ENCODE results near the gene MCC. TPM values are rescaled to one million over a fixed set of nuclear protein-coding genes. Genes with fewer than 3 reads are reported as not detected.

Gene MCC
- total and polyA plus RNA-seq, 2 donors (not counting 1 experiment from before 2014, with no cell fraction given), result 3.2 to 41.3 TPM

DNA sequence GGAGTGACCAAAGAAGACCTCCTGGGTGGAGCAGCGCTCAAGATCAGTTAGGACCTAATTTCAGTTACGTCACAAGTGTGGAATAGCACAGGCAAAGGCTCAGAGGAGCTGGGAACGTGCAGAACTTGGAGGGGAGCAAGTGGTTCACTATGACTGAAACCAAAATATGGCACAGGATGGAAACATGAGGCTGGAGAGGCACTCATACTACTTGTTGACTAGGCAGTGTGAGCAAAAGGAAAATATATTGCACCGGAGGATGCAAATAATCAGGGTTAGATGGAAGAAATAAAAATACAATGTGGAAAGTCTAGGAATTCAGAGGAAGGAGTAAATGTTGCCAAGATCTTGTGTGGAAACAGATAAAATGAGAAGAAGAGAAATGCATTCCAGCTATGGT, 363.3 kb downstream of the MCC start:
- TF ChIP-seq, protein P1, sequence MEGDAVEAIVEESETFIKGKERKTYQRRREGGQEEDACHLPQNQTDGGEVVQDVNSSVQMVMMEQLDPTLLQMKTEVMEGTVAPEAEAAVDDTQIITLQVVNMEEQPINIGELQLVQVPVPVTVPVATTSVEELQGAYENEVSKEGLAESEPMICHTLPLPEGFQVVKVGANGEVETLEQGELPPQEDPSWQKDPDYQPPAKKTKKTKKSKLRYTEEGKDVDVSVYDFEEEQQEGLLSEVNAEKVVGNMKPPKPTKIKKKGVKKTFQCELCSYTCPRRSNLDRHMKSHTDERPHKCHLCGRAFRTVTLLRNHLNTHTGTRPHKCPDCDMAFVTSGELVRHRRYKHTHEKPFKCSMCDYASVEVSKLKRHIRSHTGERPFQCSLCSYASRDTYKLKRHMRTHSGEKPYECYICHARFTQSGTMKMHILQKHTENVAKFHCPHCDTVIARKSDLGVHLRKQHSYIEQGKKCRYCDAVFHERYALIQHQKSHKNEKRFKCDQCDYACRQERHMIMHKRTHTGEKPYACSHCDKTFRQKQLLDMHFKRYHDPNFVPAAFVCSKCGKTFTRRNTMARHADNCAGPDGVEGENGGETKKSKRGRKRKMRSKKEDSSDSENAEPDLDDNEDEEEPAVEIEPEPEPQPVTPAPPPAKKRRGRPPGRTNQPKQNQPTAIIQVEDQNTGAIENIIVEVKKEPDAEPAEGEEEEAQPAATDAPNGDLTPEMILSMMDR (conservative IDR thresholded peaks at IDR 0.05 in 1 of 2, IDR thresholded peaks at IDR 0.05 in 1 of 2; ENCODE audit: low read depth in 1 of 2, low read length in 2 of 2), result no peak
- TF ChIP-seq EZH2 (IDR thresholded peaks at IDR 0.05; ENCODE audit: low read length, missing control alignments), result no peak
- H3K4me2 ChIP-seq (ENCODE audit: extremely low read depth, insufficient read depth, low read length), result no peak overlapping the region

DNA sequence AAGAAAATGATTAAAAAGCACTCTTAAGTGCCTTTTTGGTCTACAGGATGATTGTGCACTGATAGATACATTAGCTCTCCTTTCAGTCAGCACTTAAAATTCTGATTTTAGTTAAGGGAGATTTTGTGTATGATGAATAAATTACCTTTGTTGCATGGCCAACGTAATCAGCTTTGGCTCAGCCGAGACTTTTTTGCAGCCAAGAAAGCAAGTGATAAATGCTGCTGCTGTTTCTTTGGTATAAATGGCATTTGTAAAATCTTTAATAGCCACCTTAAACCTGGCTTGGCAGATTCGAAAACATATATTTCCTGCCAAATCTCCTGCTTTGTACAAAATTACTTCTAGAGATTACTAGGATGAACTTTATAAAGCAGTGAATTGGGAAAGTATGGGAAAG, 364.0 kb downstream of the MCC start:
- H3K36me3 ChIP-seq (ENCODE audit: control insufficient read depth, insufficient read depth, low read length), result no peaks in the 10 kb centered on the region
- peaks cover 3% of the 10 kb centered on the region for H3K4me1 ChIP-seq (ENCODE audit: control insufficient read depth, extremely low read depth, insufficient read depth, low read length)
- peak in 1 of 2 donors; percentile 29 for DNase-seq (ENCODE audit: low read depth in 2 of 2)
- H3K9me3 ChIP-seq (ENCODE audit: control insufficient read depth, insufficient read depth, low read depth, low read length), result no peaks in the 10 kb centered on the region
- H3K4me2 ChIP-seq (ENCODE audit: extremely low read depth, insufficient read depth, low read length), result no peak overlapping the region
- H2AFZ ChIP-seq (ENCODE audit: low read length), result no peak overlapping the region
- no peaks in the 10 kb centered on the region for H3K79me2 ChIP-seq (ENCODE audit: control insufficient read depth, insufficient read depth, low read length)
- no peaks in the 10 kb centered on the region for H4K20me1 ChIP-seq (ENCODE audit: control insufficient read depth, extremely low read depth, insufficient read depth, low read length)
- H3K27ac ChIP-seq (ENCODE audit: insufficient read depth, low read length), result no peak overlapping the region
- H3K9ac ChIP-seq (ENCODE audit: insufficient read depth, low read length), result no peak overlapping the region
- TF ChIP-seq, protein P1 (conservative IDR thresholded peaks at IDR 0.05 in 1 of 2, IDR thresholded peaks at IDR 0.05 in 1 of 2; ENCODE audit: low read depth in 1 of 2, low read length in 2 of 2), result no peak
- no peak overlapping the region for H3K4me3 ChIP-seq (replicated peaks in 1 of 4; ENCODE audit: control extremely low read depth in 1 of 4, insufficient read depth in 1 of 4, low read depth in 3 of 4, low read length in 4 of 4)
- H3K27me3 ChIP-seq (ENCODE audit: control insufficient read depth, insufficient read depth, low read length), result no peaks in the 10 kb centered on the region

More for the DNA sequence above, 363.3 kb downstream of the MCC start:
- H3K9me3 ChIP-seq (ENCODE audit: control insufficient read depth, insufficient read depth, low read depth, low read length), result no peaks in the 10 kb centered on the region
- H3K9ac ChIP-seq (ENCODE audit: insufficient read depth, low read length), result no peak overlapping the region
- no peaks in the 10 kb centered on the region for H3K36me3 ChIP-seq (ENCODE audit: control insufficient read depth, insufficient read depth, low read length)
- H4K20me1 ChIP-seq (ENCODE audit: control insufficient read depth, extremely low read depth, insufficient read depth, low read length), result no peaks in the 10 kb centered on the region
- no peaks in the 10 kb centered on the region for H3K27me3 ChIP-seq (ENCODE audit: control insufficient read depth, insufficient read depth, low read length)
- no peaks in the 10 kb centered on the region for H3K4me1 ChIP-seq (ENCODE audit: control insufficient read depth, extremely low read depth, insufficient read depth, low read length)
- H3K4me3 ChIP-seq (replicated peaks in 1 of 4; ENCODE audit: control extremely low read depth in 1 of 4, insufficient read depth in 1 of 4, low read depth in 3 of 4, low read length in 4 of 4), result no peak overlapping the region
- no peak overlapping the region for H3K27ac ChIP-seq (ENCODE audit: insufficient read depth, low read length)
- no peak overlapping the region for H2AFZ ChIP-seq (ENCODE audit: low read length)
- no peak for DNase-seq (ENCODE audit: low read depth in 2 of 2)
- H3K79me2 ChIP-seq (ENCODE audit: control insufficient read depth, insufficient read depth, low read length), result no peaks in the 10 kb centered on the region

DNA sequence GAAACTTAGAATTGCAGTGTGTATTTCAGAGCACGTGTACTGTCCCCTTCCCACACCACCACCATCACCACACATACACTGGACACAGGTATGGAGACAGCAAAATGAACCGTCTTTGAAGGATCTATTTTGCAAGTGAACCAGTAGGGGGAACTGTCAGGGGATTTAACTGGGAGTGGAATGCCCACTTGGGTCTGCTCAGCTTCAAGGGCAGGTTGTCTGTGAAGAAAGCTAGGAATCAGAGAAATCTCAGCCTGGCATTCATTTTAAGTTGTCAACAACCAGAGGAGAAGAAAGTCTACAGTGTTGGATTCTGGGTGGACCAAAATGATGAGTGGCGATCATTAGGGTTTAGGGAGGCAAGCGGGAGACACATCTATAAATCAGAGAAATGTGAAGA, 364.6 kb downstream of the MCC start:
- DNase-seq (ENCODE audit: low read depth in 2 of 2), result no peak
- Histone ChIP-seq H3K4me3 (replicated peaks in 1 of 4; ENCODE audit: control extremely low read depth in 1 of 4, insufficient read depth in 1 of 4, low read depth in 3 of 4, low read length in 4 of 4) (no peak overlapping the region), H3K9me3 (ENCODE audit: control insufficient read depth, insufficient read depth, low read depth, low read length) (no peaks in the 10 kb centered on the region), H3K79me2 (ENCODE audit: control insufficient read depth, insufficient read depth, low read length) (no peaks in the 10 kb centered on the region), H3K4me1 (ENCODE audit: control insufficient read depth, extremely low read depth, insufficient read depth, low read length) (peaks cover 3% of the 10 kb centered on the region), H3K9ac (ENCODE audit: insufficient read depth, low read length) (no peak overlapping the region), H3K27ac (ENCODE audit: insufficient read depth, low read length) (no peak overlapping the region), H3K27me3 (ENCODE audit: control insufficient read depth, insufficient read depth, low read length) (no peaks in the 10 kb centered on the region), H3K4me2 (ENCODE audit: extremely low read depth, insufficient read depth, low read length) (no peak overlapping the region), H4K20me1 (ENCODE audit: control insufficient read depth, extremely low read depth, insufficient read depth, low read length) (no peaks in the 10 kb centered on the region), H3K36me3 (ENCODE audit: control insufficient read depth, insufficient read depth, low read length) (no peaks in the 10 kb centered on the region), H2AFZ (ENCODE audit: low read length) (no peak overlapping the region)
- TF ChIP-seq, protein P1 (conservative IDR thresholded peaks at IDR 0.05 in 1 of 2, IDR thresholded peaks at IDR 0.05 in 1 of 2; ENCODE audit: low read depth in 1 of 2, low read length in 2 of 2), result peak in 1 of 2 donors; percentile 13
- TF ChIP-seq EZH2 (IDR thresholded peaks at IDR 0.05; ENCODE audit: low read length, missing control alignments), result no peak
